IMR-90 (cell line): ENCODE measurements around the gene SPATA31D4. TPM values are rescaled to one million over a fixed set of nuclear protein-coding genes. Genes with fewer than 3 reads are reported as not detected.
A peak's percentile ranks its signal among the peaks of the same experiment; 100 is the strongest.
"Not testable (repeated sequence)": the region's sequence is repeated elsewhere in the genome, so short reads cannot be mapped to it uniquely, and the experiment has no call there.

Experiments used
- ATAC-seq: fragments of 200-7000 bp; cut with Tn5 transposase; 2 replicates; pipeline ENCODE4 v1.9.1; 2020; ENCODE audit warnings: low read depth, mild to moderate bottlenecking, moderate library complexity
- Bru-seq: library from RNA; stranded (reverse); fragments of 400-500 nt; gene quantifications from one replicate; lab custom pipeline; 2021; lab: Mats Ljungman, UMichigan
- BruChase-seq, 2 experiments: library from RNA; stranded (reverse); fragments of 400-500 nt; gene quantifications; one replicate each; lab custom pipeline; 2021; lab: Mats Ljungman, UMichigan
- BruUV-seq: library from RNA; stranded (reverse); fragments of 400-500 nt; replicated peaks from 2 replicates; lab custom pipeline; 2021; lab: Mats Ljungman, UMichigan
- CTCF ChIA-PET: fragments of 300-600 bp; formaldehyde crosslinking; extraction: SDS; loops from one replicate; lab custom pipeline; 2021; ENCODE audit warnings: antibody characterized with exemption; lab: Yijun Ruan, JAX
- POLR2A ChIA-PET: fragments of 300-600 bp; sonication (Branson Sonifier 250); formaldehyde crosslinking; loops from one replicate; lab custom pipeline; 2022; ENCODE audit warnings: antibody characterized with exemption; ENCODE audit not compliant: unreplicated experiment; lab: Charles Lee
- DNase-seq: peaks from one replicate; pipeline ENCODE4 v3.0.0; 2013
- H2AFZ ChIP-seq: replicated peaks from 2 replicates; pipeline ENCODE3; 2013; ENCODE audit warnings: low read length, mild to moderate bottlenecking; ENCODE audit not compliant: poor library complexity
- H2AK5ac ChIP-seq: 2 replicates; pipeline ENCODE4 v1.6.1; 2013; ENCODE audit warnings: low read depth, low read length, inconsistent platforms
- H2AK9ac ChIP-seq: replicated peaks from 2 replicates; pipeline ENCODE3; 2013; ENCODE audit warnings: mild to moderate bottlenecking, low read depth, low read length, moderate library complexity; ENCODE audit not compliant: poor library complexity
- H2BK120ac ChIP-seq: 2 replicates; pipeline ENCODE4 v1.6.1; 2013; ENCODE audit warnings: low read depth, low read length, inconsistent platforms
- H2BK15ac ChIP-seq: 3 replicates; pipeline ENCODE4 v1.6.1; 2013; ENCODE audit warnings: low read depth, low read length, inconsistent platforms
- H2BK20ac ChIP-seq: 2 replicates; pipeline ENCODE4 v1.6.1; 2013; ENCODE audit warnings: low read depth, mild to moderate bottlenecking, inconsistent platforms, low read length, moderate library complexity
- H2BK5ac ChIP-seq: 2 replicates; pipeline ENCODE4 v1.6.1; 2013; ENCODE audit warnings: mild to moderate bottlenecking, low read depth, low read length, inconsistent platforms; ENCODE audit not compliant: poor library complexity, severe bottlenecking
- H3K14ac ChIP-seq: replicated peaks from 2 replicates; pipeline ENCODE4 v1.6.1; 2013; ENCODE audit warnings: low read depth, low read length, inconsistent platforms
- H3K18ac ChIP-seq: 2 replicates; pipeline ENCODE4 v1.6.1; 2013; ENCODE audit warnings: low read depth, low read length, control low read depth
- H3K23ac ChIP-seq: 2 replicates; pipeline ENCODE4 v1.6.1; 2013; ENCODE audit warnings: low read depth, low read length, inconsistent platforms
- H3K27ac ChIP-seq: 2 replicates; pipeline ENCODE4 v1.5.1; 2013; ENCODE audit warnings: mild to moderate bottlenecking, control low read depth, low read length; ENCODE audit not compliant: insufficient read depth
- H3K27me3 ChIP-seq: 2 replicates; pipeline ENCODE4 v1.6.1; 2013; ENCODE audit warnings: low read length; ENCODE audit not compliant: control insufficient read depth, insufficient read depth
- H3K36me3 ChIP-seq: 2 replicates; pipeline ENCODE4 v1.6.1; 2013; ENCODE audit warnings: low read length, mixed read lengths; ENCODE audit not compliant: control insufficient read depth, insufficient read depth
- H3K4ac ChIP-seq: 2 replicates; pipeline ENCODE4 v1.6.1; 2013; ENCODE audit warnings: low read depth, low read length, inconsistent platforms
- H3K4me1 ChIP-seq: 2 replicates; pipeline ENCODE4 v1.6.1; 2013; ENCODE audit warnings: low read length, mixed read lengths; ENCODE audit not compliant: control insufficient read depth, insufficient read depth
- H3K4me2 ChIP-seq: 2 replicates; pipeline ENCODE4 v1.6.1; 2013; ENCODE audit warnings: low read depth, mild to moderate bottlenecking, control low read depth, low read length, moderate library complexity
- H3K4me3 ChIP-seq: 2 replicates; pipeline ENCODE4 v1.5.1; 2013; ENCODE audit warnings: low read depth, mild to moderate bottlenecking, control low read depth, low read length, moderate library complexity; ENCODE audit not compliant: insufficient read depth
- H3K56ac ChIP-seq: 2 replicates; pipeline ENCODE4 v1.6.1; 2013; ENCODE audit warnings: low read length, inconsistent platforms; ENCODE audit not compliant: insufficient read depth; ENCODE audit errors: extremely low read depth
- H3K79me1 ChIP-seq, 2 experiments: 2 replicates each; pipeline ENCODE4 v1.6.1; 2013; ENCODE audit warnings: low read length in 2 of 2, inconsistent platforms in 1 of 2, low read depth in 1 of 2
- H3K9ac ChIP-seq: 2 replicates; pipeline ENCODE4 v1.6.1; 2013; ENCODE audit warnings: low read depth, low read length, control low read depth
- H3K9me1 ChIP-seq: 2 replicates; pipeline ENCODE4 v1.6.1; 2013; ENCODE audit warnings: low read length, inconsistent platforms; ENCODE audit not compliant: insufficient read depth
- H3K9me3 ChIP-seq: 2 replicates; pipeline ENCODE4 v1.6.1; 2013; ENCODE audit warnings: low read length; ENCODE audit not compliant: control insufficient read depth, insufficient read depth
- H4K20me1 ChIP-seq: 2 replicates; pipeline ENCODE4 v1.6.1; 2013; ENCODE audit warnings: low read length, inconsistent platforms; ENCODE audit not compliant: insufficient read depth
- H4K5ac ChIP-seq: 2 replicates; pipeline ENCODE4 v1.6.1; 2013; ENCODE audit warnings: mild to moderate bottlenecking, low read depth, low read length, control low read depth
- H4K8ac ChIP-seq, 2 experiments: 2 replicates each; pipeline ENCODE4 v1.6.1; 2013; ENCODE audit warnings: low read depth in 2 of 2, low read length in 2 of 2, control low read depth in 1 of 2, inconsistent platforms in 1 of 2
- H4K91ac ChIP-seq: 2 replicates; pipeline ENCODE4 v1.6.1; 2013; ENCODE audit warnings: low read depth, low read length, inconsistent platforms; ENCODE audit not compliant: insufficient read depth
- WGBS, 2 experiments: methylation state at CpG; one replicate each; pipeline versions ENCODE4 v1.1.5 to v1.1.7; 2013; ENCODE audit warnings: missing lambda C conversion rate in 2 of 2; ENCODE audit not compliant: insufficient read length in 1 of 2; ENCODE audit errors: extremely low coverage in 2 of 2; 5-methylcytosine and 5-hydroxymethylcytosine counted together
- dilution Hi-C: fragments of 300-500 bp; cut with HindIII; formaldehyde crosslinking; loops from one replicate; pipeline ENCODE4 v1.14.3; 2018; ENCODE audit warnings: low sequenced_read_pairs; ENCODE audit not compliant: unreplicated experiment
- in situ Hi-C: fragments of 300-500 bp; cut with MboI; formaldehyde crosslinking; loops from 3 replicates; pipeline ENCODE4 v1.14.3; 2019; ENCODE audit warnings: low sequenced_read_pairs, inconsistent platforms, mixed read lengths
- intact Hi-C: fragments of 100-400 bp; cut with micrococcal nuclease; formaldehyde crosslinking; loops from 2 replicates; pipeline ENCODE4 v1.10.0; 2022
- long read RNA-seq: library from polyadenylated mRNA; unstranded; transcript quantifications from one replicate; pipeline ENCODE4 v2.0.0, GENCODE V29; 2021; ENCODE audit not compliant: unreplicated experiment
- polyA plus RNA-seq, 3 experiments: library from polyadenylated mRNA; depleted of rRNA; stranded (reverse); fragments of >200 nt; gene quantifications; 2 replicates each; pipeline ENCODE4 v1.2.3, GENCODE V29; 2012; ENCODE audit warnings: low replicate concordance in 1 of 3
- total RNA-seq: library from RNA; depleted of rRNA; stranded (reverse); fragments of >200 nt; gene quantifications from 2 replicates; pipeline ENCODE4 v1.2.3, GENCODE V29; 2012; rRNA removed

SPATA31D4 gene
- total RNA-seq (not detected in 2 replicates), polyA plus RNA-seq (2012; rRNA removed) (not detected in 2 replicates), Bru-seq, nascent RNA (not detected), BruChase-seq, experiment 1, labeled RNA remaining after a 6-hour chase (not detected), BruChase-seq, experiment 2, labeled RNA remaining after a 2-hour chase (not detected)
- polyA plus RNA-seq (2012; cell fraction: cytosol; rRNA removed), result not detected in 2 replicates
- not detected in 2 replicates for polyA plus RNA-seq (2012; cell fraction: nucleus; rRNA removed; ENCODE audit: low replicate concordance)
- long read RNA-seq, result 0 reads

GRCh38 chr9:81928305-81928704 lies at the start of gene SPATA31D4:
SPATA31D4 (plus strand) TSS chr9:81928428; CDS start chr9:81928514, 86 bp downstream.
- CTCF ChIA-PET, H3K9ac ChIP-seq, H2BK5ac ChIP-seq, H3K36me3 ChIP-seq, H2AK5ac ChIP-seq, H2AFZ ChIP-seq, intact Hi-C loops, H4K5ac ChIP-seq, H3K56ac ChIP-seq, H3K79me1 ChIP-seq, H3K23ac ChIP-seq, H3K27me3 ChIP-seq, H3K4me2 ChIP-seq, H3K4ac ChIP-seq, H3K14ac ChIP-seq, H2AK9ac ChIP-seq, DNase-seq, H4K91ac ChIP-seq, BruUV-seq, POLR2A ChIA-PET, H3K18ac ChIP-seq, H4K8ac ChIP-seq, H3K27ac ChIP-seq, H3K4me1 ChIP-seq, dilution Hi-C loops, in situ Hi-C loops, H2BK15ac ChIP-seq, H2BK120ac ChIP-seq, H4K20me1 ChIP-seq, H2BK20ac ChIP-seq, H3K9me1 ChIP-seq, H3K9me3 ChIP-seq, H3K4me3 ChIP-seq: not testable (repeated sequence)
- peak; percentile 82 for ATAC-seq
- WGBS, 2 experiments, result no CpG with 5 or more reads among the region's 3 CpGs
